CD4-positive, alpha-beta T cell treated with Interferon gamma for 1 hour (primary cell): ENCODE measurements around the gene GTF3A.
A peak's percentile ranks its signal among the peaks of the same experiment; 100 is the strongest.
"Not testable (repeated sequence)": the region's sequence is repeated elsewhere in the genome, so short reads cannot be mapped to it uniquely, and the experiment has no call there.

Source experiments
- DNase-seq: peaks from one replicate; pipeline ENCODE4 v3.0.0-alpha.2; 2020

The GTF3A gene

DNA sequence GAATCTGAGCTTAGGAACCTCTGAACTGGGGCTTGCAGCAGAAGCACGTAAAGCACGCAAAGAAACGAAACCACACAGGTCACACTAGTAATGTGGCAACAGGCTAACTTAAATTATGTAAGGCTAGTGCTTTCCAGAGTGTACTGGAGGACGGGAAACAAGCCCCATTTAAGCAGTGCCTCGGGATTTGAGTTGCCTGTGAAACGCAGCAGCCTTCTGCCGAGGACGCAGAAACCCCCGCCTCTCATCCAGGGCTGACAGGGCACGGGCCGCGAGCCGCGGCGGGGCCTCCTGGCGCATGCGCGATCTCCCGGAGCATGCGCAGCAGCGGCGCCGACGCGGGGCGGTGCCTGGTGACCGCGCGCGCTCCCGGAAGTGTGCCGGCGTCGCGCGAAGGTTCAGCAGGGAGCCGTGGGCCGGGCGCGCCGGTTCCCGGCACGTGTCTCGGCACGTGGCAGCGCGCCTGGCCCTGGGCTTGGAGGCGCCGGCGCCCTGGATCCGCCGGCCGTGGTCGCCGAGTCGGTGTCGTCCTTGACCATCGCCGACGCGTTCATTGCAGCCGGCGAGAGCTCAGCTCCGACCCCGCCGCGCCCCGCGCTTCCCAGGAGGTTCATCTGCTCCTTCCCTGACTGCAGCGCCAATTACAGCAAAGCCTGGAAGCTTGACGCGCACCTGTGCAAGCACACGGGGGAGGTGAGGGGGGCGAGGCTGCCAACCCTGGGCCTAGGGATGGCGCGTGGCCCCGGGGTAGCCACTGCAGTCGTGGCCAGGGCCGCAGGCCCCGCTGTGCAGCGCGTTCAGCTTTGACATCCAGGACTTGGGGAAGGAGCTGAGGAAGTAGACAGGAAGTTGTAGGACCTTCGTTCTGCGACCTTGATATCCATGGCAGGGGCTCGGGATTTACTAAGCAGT, at the start of gene GTF3A:
Gene GTF3A (plus strand): TSS at position 374 of the 912 bp plus-strand sequence.
- DNase-seq, result peak; percentile 87

- peak; percentile 54 for DNase-seq
Observed at GRCh38 chr13:27374650-27375049, 49.8 kb upstream of the GTF3A start.

- peak; percentile 22 for DNase-seq
Observed at GRCh38 chr13:27375686-27376326, 48.6 kb upstream of the GTF3A start.

GRCh38 chr13:27379126-27379525, 45.3 kb upstream of the GTF3A start:
- DNase-seq, result no peak

GRCh38 chr13:27379694-27380641, 44.5 kb upstream of the GTF3A start:
- DNase-seq, result peak; percentile 28

- DNase-seq, result no peak
Observed at GRCh38 chr13:27381601-27382000, 42.8 kb upstream of the GTF3A start.

GRCh38 chr13:27383104-27383921, 41.1 kb upstream of the GTF3A start:
- DNase-seq, result no peak

DNA sequence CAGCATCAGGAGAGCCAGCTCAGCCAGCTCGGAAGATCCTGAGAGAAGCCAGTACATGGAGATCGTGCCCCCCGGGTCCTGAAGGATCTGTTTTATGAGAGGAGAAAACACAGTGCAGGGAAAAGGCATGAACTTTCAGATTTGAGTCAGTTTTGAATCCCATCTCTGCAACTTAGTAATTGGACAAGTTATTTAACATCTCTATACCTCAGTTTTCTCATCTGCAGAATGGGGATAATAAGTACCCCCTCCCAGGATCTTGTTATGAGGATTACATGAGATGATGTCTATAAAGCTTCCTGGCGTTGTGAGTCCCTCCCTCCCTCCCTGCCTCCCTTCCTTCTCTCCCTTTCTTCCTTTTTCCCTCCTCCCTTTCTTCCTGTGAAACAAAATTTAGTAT, 40.1 kb upstream of the GTF3A start:
- DNase-seq, result no peak

GRCh38 chr13:27388241-27388640, 36.2 kb upstream of the GTF3A start:
- no peak for DNase-seq

DNA sequence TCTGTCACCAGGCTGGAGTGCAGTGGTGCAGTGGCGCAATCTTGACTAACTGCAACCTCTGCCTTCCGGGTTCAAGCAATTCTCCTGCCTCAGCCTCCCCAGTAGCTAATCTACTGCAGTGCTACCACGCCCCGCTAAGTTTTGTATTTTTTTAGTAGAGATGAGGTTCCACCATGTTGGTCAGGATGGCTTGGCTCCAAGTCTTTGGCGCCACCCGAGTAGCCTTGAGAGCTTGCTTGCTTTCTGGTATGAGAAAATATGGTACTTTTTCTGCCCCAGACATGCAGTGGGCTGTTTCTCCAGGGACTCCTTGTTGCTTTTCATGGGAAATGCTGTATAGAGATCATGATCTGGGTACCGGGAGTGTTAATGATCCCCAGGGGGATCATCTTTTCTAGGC, 34.5 kb upstream of the GTF3A start:
- DNase-seq, result no peak

- DNase-seq, result no peak
Observed at GRCh38 chr13:27391471-27391870, 32.9 kb upstream of the GTF3A start.

DNA sequence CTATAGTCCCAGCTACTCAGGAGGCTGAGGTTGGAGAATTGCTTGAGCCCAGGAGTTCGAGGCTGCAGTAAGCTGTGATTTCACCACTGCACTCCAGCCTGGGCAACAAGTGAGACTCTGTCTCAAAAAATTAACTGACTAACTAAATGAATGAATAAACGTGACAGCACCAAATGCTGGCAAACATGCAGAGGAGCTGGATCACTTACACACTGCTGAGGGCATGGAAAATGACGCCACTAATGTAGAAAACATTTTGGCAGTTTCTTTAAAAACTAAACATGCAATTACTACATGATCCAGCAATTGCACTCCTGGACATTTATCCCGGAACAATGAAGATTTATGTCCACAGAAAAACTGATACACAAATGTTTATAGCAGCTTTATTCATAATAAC, 31.3 kb upstream of the GTF3A start:
- DNase-seq, result no peak

DNA sequence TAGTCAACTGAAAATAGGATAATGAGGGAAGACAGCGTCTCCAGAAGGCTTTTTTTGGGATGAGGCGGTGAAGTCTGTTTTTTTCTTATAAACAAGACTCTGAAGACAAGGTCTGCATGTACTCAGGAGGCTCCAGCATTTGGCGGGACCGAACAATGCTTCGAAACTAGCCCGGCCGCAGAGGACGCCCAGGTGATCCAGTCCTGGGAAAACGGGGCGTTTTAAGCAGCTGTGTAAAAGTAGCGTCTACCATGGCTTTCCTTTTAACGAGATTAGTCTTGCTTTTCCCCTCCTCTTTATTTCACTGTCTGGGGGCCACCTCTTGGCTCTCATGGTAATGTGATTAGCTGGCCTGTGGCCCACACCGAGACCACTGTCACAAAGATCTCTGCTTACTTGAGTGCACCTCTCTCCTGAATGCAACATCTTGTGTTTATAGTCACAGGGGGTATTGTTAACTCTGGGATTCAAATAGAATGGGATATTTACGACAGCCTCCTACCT, 29.4 kb upstream of the GTF3A start:
- no peak for DNase-seq

DNA sequence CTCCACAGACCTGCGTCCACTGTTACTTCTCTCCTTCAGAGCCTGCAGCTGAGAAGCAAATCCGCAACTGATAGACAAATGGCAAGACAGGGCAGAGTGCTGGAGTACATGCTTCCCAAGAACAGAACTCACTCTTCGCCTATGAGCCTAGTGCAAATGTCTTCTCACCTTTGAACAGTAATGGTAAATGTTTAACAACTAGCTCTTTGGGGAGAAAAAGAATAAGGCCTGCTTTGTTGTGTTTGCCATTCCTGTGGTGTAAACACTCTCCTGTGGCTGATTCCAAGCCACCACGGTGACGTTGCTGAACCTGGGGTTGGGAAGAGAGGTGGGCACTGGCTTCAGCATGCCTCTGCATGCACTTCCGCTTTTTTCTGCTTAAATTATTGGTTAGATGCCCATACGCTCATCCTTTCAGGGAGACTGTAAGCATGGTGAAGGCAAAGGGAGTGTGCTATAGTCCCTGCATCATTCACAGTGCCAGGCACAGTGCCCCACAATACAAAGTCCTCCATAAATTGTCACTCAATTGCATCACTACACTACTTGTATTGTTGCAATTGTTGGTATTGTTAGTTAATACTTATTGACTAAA, 28.1 kb upstream of the GTF3A start:
- DNase-seq, result no peak

DNA sequence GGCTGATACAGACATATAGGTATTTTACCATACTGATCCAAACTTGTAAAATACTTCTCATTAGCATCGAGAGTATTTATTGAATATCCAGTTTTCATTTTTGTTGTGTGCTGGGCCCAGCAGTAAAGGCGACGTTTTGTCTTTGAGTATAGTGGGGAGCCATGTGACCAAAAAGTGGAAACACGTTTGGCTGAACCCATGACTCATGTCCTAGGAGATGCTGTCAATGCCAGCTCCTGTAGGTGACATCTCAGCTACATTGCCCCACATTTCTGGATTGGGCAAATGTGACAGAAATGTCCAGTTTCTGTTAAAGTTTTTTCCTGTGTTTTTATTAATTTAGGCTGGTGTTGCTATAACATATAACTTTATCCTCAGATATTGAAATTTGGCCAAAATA, 26.1 kb upstream of the GTF3A start:
- no peak for DNase-seq

DNA sequence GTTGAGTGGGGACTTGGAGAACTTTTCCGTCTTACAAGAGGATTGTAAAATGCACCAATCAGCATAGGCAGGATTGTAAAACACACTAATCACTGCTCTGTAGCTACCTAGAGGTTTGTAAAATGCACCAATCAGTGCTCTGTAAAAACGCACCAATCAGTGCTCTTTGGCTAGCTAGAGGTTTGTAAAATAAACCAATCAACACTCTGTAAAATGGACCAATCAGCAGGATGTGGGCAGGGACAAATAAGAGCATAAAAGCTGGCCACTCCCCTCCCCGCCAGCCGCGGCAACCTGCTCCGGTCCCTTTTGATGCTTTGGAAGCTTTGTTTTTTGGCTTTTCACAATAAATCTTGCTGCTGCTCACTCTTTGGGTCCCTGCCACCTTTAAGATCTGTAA, 24.0 kb upstream of the GTF3A start:
- not testable (repeated sequence) for DNase-seq

- DNase-seq, result peak; percentile 36
Observed at GRCh38 chr13:27401210-27401609, 23.2 kb upstream of the GTF3A start.

GRCh38 chr13:27403203-27403678, 21.2 kb upstream of the GTF3A start:
- DNase-seq, result no peak

- no peak for DNase-seq
Observed at GRCh38 chr13:27403727-27404385, 20.6 kb upstream of the GTF3A start.

- DNase-seq, result no peak
Observed at GRCh38 chr13:27404680-27405079, 19.7 kb upstream of the GTF3A start.
